GM19395 (cell line): ENCODE results near the gene S100A11.

Experiments
- ATAC-seq: cut with Tn5 transposase; IDR thresholded peaks from one replicate; pipeline ENCODE4 v1.9.1; 2021; ENCODE audit warnings: mild to moderate bottlenecking, moderate library complexity; ENCODE audit not compliant: unreplicated experiment

Gene S100A11

GRCh38 chr1:152039886-152040285 is 3.1 kb upstream of the S100A11 start:
- ATAC-seq, result no peak

DNA sequence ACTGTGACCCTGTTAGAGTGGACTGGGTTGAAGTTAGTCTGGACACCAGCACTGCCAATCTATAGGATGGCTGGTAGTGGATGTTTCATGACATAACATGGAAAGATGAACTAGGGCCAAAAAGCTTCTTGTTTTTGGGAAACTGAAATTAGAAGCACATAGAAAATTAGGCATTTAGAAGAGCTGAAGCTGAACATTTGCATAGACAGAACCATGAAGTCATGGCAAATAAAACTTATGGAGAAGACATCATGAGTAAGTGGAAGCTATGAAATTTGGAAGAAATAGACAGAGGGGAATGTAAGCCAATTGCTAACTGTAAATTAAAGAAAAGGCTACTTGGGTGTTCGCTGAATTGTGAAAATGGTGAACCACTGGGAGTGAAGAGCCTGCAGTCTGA is 2.7 kb upstream of the S100A11 start:
- ATAC-seq, result no peak

DNA sequence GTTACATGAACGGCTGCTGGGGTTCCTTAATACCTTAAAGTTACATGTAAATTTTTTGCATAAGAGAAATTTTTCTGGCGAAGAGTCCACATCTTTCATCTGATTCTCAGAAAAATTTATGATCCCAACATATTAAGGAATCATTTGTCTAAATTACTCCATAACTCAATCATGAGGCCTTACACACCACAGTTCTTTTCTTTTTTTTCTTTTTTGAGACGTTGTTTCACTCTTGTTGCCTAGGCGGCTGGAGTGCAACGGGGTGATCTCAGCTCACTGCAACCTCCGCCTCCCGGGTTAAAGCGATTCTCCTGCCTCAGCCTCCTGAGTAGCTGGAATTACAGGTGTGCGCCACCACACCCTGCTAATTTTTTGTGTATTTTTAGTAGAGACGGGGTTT is 2.1 kb upstream of the S100A11 start:
- no peak for ATAC-seq

- ATAC-seq, result no peak
Measured at GRCh38 chr1:152035539-152036266, 1.1 kb downstream of the S100A11 start.

- ATAC-seq, result peak; percentile 58
Measured at GRCh38 chr1:152034654-152035538, 1.9 kb downstream of the S100A11 start.

- ATAC-seq, result peak; percentile 6
Measured at GRCh38 chr1:152034324-152034653, 2.5 kb downstream of the S100A11 start.

DNA sequence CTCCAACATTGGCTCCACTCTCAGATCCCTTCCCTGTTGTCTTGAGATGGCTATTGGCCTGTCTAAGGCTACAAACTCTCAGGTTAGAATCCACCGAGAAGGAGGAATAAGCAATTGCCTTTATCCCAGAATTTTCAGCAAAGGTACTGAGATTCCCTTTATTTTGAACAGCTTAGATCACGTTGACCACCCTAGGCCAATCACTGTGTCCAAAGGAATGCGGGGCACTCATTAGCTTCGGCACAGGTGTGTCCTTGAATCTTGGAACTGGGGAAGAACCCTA is 6.9 kb downstream of the S100A11 start:
- ATAC-seq, result no peak

GRCh38 chr1:152029144-152029928 is 7.5 kb downstream of the S100A11 start:
- ATAC-seq, result no peak

DNA sequence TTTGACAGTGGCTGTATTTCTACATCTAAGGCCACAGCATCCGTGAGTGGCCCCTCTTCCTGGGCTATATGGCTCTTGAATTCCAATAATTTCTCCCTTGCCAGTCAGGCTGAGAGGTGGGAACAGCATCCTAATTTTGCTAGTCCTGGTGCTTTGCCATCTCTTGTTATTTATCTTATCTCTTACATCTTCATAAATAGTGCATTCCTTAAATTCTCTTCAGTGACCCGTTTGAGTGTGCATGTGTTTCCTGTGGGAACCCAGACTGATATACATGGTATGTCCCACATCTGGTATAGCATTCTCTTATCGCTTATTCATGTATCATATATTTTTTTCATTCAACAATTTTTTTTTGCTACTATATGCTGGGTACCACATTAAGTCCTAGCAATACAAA is 9.9 kb downstream of the S100A11 start:
- ATAC-seq, result no peak

- ATAC-seq, result no peak
Measured at GRCh38 chr1:152024223-152024622, 12.6 kb downstream of the S100A11 start.

DNA sequence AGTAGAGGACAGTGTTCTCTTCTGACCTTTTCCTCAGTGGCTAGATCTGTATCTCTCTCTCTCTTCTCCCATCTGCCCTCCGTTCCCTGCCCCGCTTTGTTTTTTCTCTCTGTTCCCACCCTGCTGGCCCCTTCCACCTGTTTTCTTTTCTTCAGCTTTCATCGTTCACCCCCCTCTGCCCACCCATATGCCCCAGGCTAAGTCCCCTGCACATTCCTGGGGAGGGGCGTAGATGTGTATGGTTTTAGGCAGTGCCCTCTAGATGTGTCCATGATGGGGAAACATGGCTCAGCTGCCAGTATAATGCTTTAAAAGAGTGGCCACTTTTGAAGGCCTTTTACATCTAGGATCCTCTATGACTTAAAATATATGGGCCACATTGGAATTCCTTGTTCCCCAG is 13.6 kb downstream of the S100A11 start:
- ATAC-seq, result no peak

DNA sequence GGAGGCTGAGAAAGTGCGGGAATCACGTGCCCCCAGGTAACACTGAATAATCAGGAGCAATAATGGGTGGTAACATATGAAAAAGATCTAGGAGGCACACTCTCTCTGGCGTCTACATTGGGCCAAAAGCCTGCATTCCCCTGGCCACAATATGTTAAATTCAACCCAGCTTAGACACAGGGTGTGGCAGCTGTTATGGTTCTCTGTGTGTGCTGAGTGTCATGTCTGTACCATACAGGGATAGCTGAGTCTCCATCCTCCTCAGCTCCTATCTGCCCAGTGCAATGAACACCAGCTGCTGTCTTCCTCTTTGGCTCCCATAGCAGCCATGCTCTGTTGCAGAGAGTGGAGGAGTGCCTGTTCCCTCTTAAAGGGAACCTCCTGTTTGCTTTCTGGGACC is 14.3 kb downstream of the S100A11 start:
- no peak for ATAC-seq

DNA sequence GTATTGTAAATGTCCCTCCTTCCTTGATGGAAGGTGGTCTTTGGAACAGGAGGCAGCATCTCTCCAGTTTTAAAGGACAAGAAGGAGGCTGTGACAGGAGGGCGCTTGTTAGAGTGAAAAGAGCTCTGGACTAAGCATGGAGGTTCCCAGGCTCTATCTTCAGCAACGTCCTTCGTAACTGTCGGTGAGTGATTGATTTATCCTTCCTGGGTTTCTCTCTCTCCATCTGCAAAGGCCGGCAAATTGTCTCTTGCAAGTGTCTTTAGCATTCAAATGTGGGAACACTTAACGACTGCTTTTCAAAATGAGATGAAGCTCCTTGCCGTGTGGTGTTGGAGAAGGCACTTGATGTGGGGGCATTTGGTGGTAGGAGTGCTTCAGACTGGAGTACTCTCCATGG is 15.2 kb downstream of the S100A11 start:
- no peak for ATAC-seq

- no peak for ATAC-seq
Measured at GRCh38 chr1:152020849-152021248, 16.0 kb downstream of the S100A11 start.

- no peak for ATAC-seq
Measured at GRCh38 chr1:152018537-152018936, 18.3 kb downstream of the S100A11 start.

DNA sequence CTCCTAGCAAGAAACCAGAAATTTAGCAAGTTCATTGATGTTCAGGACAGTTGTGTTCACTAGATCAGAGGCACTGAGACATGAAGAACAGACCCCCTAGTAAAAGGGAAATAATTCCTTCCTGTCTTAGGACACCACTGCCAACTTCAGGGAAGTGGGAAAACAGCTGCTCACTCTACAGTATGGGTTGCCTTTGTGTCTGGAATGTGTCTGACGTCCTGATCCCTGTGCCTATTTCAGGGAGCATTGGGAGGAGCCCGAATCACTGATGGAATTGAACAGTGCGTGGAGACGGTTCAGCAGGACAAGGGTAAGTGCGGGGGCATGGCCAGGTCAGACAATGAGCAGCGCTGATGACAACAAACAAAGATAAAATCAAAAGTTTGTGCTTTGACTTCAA is 21.0 kb downstream of the S100A11 start:
- no peak for ATAC-seq

DNA sequence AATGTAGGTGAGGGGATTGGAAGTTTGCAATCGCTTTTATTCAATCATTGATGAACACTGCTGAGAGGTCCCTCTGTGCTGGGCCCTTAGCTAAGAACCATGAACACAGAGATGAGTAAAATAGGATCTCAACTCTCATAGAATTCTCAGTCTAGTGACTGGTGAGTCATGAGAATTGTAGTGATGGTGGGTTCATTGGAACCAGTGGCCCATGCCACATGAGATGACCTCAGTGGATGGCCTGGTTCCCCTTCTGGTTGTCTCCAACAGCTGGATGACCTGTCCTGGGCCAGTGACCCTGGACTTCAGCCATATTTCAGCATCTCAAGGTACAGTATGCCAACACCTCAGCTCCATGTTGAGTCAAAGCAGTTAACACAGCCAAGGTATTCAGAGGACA is 21.9 kb downstream of the S100A11 start:
- ATAC-seq, result no peak

- ATAC-seq, result no peak
Measured at GRCh38 chr1:152013664-152014237, 23.1 kb downstream of the S100A11 start.

DNA sequence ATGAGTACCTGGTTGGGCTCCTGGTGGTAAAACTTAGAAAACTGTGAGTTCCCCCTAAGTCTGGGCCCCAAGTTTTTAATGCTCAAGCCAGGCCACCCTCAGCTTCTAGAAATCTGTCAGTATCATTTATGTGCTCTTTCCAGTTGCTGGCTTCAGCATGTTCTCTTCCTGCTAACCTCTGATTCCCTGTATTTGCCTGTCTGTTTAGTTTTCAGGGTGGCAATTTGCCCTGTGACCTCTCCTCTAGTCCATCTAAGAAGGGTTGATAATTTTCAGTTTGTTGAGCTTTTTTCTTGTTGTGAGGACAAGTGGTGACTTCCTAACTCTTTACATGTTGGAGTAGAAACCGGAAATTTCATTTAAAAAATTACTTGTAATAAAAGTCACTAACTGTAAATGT is 27.1 kb downstream of the S100A11 start:
- no peak for ATAC-seq

- no peak for ATAC-seq
Measured at GRCh38 chr1:152007047-152007446, 29.8 kb downstream of the S100A11 start.

DNA sequence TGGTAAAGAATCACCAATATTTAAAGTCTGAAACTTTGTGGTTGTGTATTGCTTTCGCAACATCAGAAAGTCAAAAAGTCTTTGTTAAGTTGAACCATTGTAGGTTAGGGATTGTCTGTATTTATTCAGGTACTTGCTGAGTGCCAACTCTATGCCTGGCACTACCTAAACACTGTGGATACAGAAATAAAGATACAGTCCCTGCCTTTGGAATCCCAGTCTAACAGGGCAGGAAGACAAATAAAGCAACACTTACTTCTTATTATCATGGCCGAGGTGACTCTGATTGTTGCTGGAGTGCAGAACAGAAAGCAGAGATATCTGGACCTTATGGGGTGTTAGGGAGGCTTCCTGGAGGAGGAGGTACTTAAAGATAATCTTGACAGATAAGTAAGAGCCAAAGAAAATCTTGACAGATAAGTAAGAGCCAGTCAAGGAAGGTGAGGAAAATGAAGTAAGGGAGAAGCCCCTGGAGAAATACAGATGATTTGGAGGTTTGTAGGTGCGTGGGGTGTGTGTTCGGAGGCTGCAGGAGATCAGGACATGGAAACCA is 31.4 kb downstream of the S100A11 start:
- no peak for ATAC-seq
